HepG2 (cell line): ENCODE measurements around the gene AQP11. TPM values are rescaled to one million over a fixed set of nuclear protein-coding genes. Genes with fewer than 3 reads are reported as not detected.
A peak's percentile ranks its signal among the peaks of the same experiment; 100 is the strongest.

Experiments used
- ATAC-seq: fragments of 200-7000 bp; cut with Tn5 transposase; 3 replicates; pipeline ENCODE4 v1.9.1; 2020; ENCODE audit warnings: mild to moderate bottlenecking, moderate library complexity
- BruUV-seq: library from RNA; stranded (reverse); fragments of 400-500 nt; replicated peaks from 2 replicates; lab custom pipeline; 2021; lab: Mats Ljungman, UMichigan
- CTCF ChIA-PET: fragments of 300-600 bp; formaldehyde crosslinking; extraction: SDS; loops from one replicate; lab custom pipeline; 2021; ENCODE audit warnings: low total read pairs, inconsistent platforms, low intra/inter-chr PET ratio; lab: Yijun Ruan, JAX
- POLR2A ChIA-PET: fragments of 350-600 bp; sonication (Branson Sonifier 250); formaldehyde crosslinking; loops from one replicate; lab custom pipeline; 2020; ENCODE audit warnings: antibody characterized with exemption, inconsistent platforms; lab: Yijun Ruan, JAX
- DNase-seq: peaks from one replicate; pipeline ENCODE4 v3.0.0-alpha.2; 2015; ENCODE audit warnings: low spot score
- FAIRE-seq: peaks from 3 replicates; lab custom pipeline; 2011; peaks lifted over from hg19 to GRCh38; lab: Jason Lieb, UNC
- H2AFZ ChIP-seq: one replicate; pipeline ENCODE4 v1.6.1; 2011; ENCODE audit warnings: low read length, inconsistent platforms
- H3K27ac ChIP-seq: fragments of 300-600 bp; 3 replicates; pipeline ENCODE4 v1.8.0; 2011; ENCODE audit warnings: mixed run types, mild to moderate bottlenecking, mixed read lengths, low read length, inconsistent platforms; ENCODE audit not compliant: insufficient read depth; ENCODE audit errors: extremely low read length
- H3K27me3 ChIP-seq, 2 experiments: fragments of 200-600 bp in 1 of 2; 2 replicates in 1 of 2; 3 replicates in 1 of 2; pipeline versions ENCODE4 v1.6.0 to v1.8.0; 2011; ENCODE audit warnings: low read length in 2 of 2, mild to moderate bottlenecking in 2 of 2, moderate library complexity in 2 of 2, inconsistent platforms in 1 of 2; ENCODE audit not compliant: insufficient read depth in 2 of 2, control insufficient read depth in 1 of 2
- H3K36me3 ChIP-seq, 2 experiments: fragments of 200-600 bp in 1 of 2; replicated peaks in 1 of 2; 2 replicates in 1 of 2; 3 replicates in 1 of 2; pipeline versions ENCODE4 v1.5.1 to v1.8.0; 2011; ENCODE audit warnings: low read length in 2 of 2, inconsistent platforms in 1 of 2; ENCODE audit not compliant: insufficient read depth in 2 of 2, control insufficient read depth in 1 of 2
- H3K4me1 ChIP-seq: 2 replicates; pipeline ENCODE4 v1.5.1; 2012; ENCODE audit warnings: low read length, inconsistent platforms; ENCODE audit not compliant: insufficient read depth
- H3K4me2 ChIP-seq: 2 replicates; pipeline ENCODE4 v1.6.0; 2011; ENCODE audit warnings: low read depth, low read length, inconsistent platforms
- H3K4me3 ChIP-seq, 3 experiments: fragments of 200-600 bp in 1 of 3; sonication (generic), shearing (Covaris generic) in 1 of 3; replicated peaks in 1 of 3; 2 replicates each; pipeline ENCODE4 v1.5.1; 2011 to 2016; ENCODE audit warnings: low read length in 3 of 3, inconsistent platforms in 2 of 3, low read depth in 2 of 3, mild to moderate bottlenecking in 2 of 3, control low read depth in 1 of 3, mixed read lengths in 1 of 3; ENCODE audit not compliant: insufficient read depth in 1 of 3
- H3K79me2 ChIP-seq: one replicate; pipeline ENCODE4 v1.6.1; 2011; ENCODE audit warnings: low read length, inconsistent platforms; ENCODE audit not compliant: insufficient read depth
- H3K9ac ChIP-seq: 2 replicates; pipeline ENCODE4 v1.6.0; 2011; ENCODE audit warnings: mild to moderate bottlenecking, low read depth, low read length, inconsistent platforms; ENCODE audit not compliant: insufficient read depth
- H3K9me3 ChIP-seq: 2 replicates; pipeline ENCODE4 v1.5.1; 2012; ENCODE audit warnings: mild to moderate bottlenecking, low read length
- H4K20me1 ChIP-seq: 2 replicates; pipeline ENCODE4 v1.6.0; 2011; ENCODE audit warnings: inconsistent platforms, mild to moderate bottlenecking, low read length, moderate library complexity; ENCODE audit not compliant: insufficient read depth
- CTCF ChIP-seq: sonication (generic); formaldehyde crosslinking; IDR thresholded peaks from 2 replicates; pipeline ENCODE4 v1.5.0; 2020; ENCODE audit warnings: mild to moderate bottlenecking, missing genetic modification reagents, moderate library complexity
- DPF2 ChIP-seq: sonication (generic); formaldehyde crosslinking; IDR thresholded peaks from 2 replicates; pipeline ENCODE4 v1.4.0; 2020; ENCODE audit warnings: mild to moderate bottlenecking, low read depth, missing genetic modification reagents, borderline replicate concordance
- GATA4 ChIP-seq: sonication (generic); IDR thresholded peaks from 2 replicates; pipeline ENCODE4 v1.6.1; 2016; ENCODE audit warnings: antibody characterized with exemption, low read depth, borderline replicate concordance
- RAD21 ChIP-seq: fragments of 450-650 bp; formaldehyde crosslinking; IDR thresholded peaks from 2 replicates; pipeline ENCODE4 v1.5.0; 2020; ENCODE audit warnings: mild to moderate bottlenecking
- SMC3 ChIP-seq: IDR thresholded peaks from 2 replicates; pipeline ENCODE4 v1.6.1; 2011; ENCODE audit warnings: low read length, improper control_type of control experiment
- STAG1 ChIP-seq: sonication (generic); formaldehyde crosslinking; IDR thresholded peaks from 2 replicates; pipeline ENCODE4 v1.4.0; 2020; ENCODE audit warnings: missing genetic modification reagents
- TEAD3 ChIP-seq: optimal IDR thresholded peaks from 2 replicates; pipeline ENCODE3; 2016; ENCODE audit warnings: borderline replicate concordance
- ZNF264 ChIP-seq: sonication (generic); formaldehyde crosslinking; IDR thresholded peaks from 2 replicates; pipeline ENCODE4 v1.4.0; 2020; ENCODE audit warnings: missing genetic modification reagents
- ZZZ3 ChIP-seq: sonication (generic); formaldehyde crosslinking; IDR thresholded peaks from 2 replicates; pipeline ENCODE4 v1.4.0; 2020; ENCODE audit warnings: missing genetic modification reagents, mild to moderate bottlenecking, borderline replicate concordance
- WGBS: methylation state at CpG from one replicate; pipeline ENCODE4 v1.1.6; 2017; ENCODE audit warnings: low lambda C conversion rate; 5-methylcytosine and 5-hydroxymethylcytosine counted together
- in situ Hi-C: cut with HindIII; loops from 2 replicates; pipeline ENCODE4 v1.10.0; 2017; ENCODE audit warnings: low pct_unique_long_range_greater_than_20kb; ENCODE audit not compliant: extremely low pct_ligation_motif_present
- intact Hi-C: fragments of 100-400 bp; cut with micrococcal nuclease; formaldehyde crosslinking; loops from one replicate; pipeline ENCODE4 v1.10.0; 2022; ENCODE audit not compliant: unreplicated experiment
- polyA plus RNA-seq, 8 experiments: library from polyadenylated mRNA; depleted of rRNA in 3 of 8; stranded (reverse) in 7 of 8; unstranded in 1 of 8; fragments of >200 nt; fragmentation: Illumina TruSeq in 4 of 8; extraction: Trizol in 4 of 8; gene quantifications; 2 replicates each; pipeline versions ENCODE4 v1.2.1 to v1.2.3, GENCODE V29; 2011 to 2016; ENCODE audit warnings: low read depth in 4 of 8, missing spikeins in 1 of 8, mixed read lengths in 1 of 8; ENCODE audit not compliant: insufficient read depth in 1 of 8
- total RNA-seq, 5 experiments: library from RNA; depleted of rRNA; stranded (reverse); fragments of >200 nt; fragmentation: Illumina TruSeq; extraction: Trizol; gene quantifications; 2 replicates each; pipeline ENCODE4 v1.2.3, GENCODE V29; 2016; ENCODE audit warnings: low read depth in 1 of 5
- TF ChIP-seq, protein P1 (sequence below): sonication (generic); formaldehyde crosslinking; conservative IDR thresholded peaks from 2 replicates; pipeline ENCODE4 v1.4.0; 2020; ENCODE audit warnings: mild to moderate bottlenecking, missing genetic modification reagents, moderate library complexity

Gene AQP11
- total and polyA plus RNA-seq, 2 of the 13 experiments (the other 11 are each of a cell fraction or from before 2014, with no cell fraction given) = 10.4 to 15.3 TPM

DNA sequence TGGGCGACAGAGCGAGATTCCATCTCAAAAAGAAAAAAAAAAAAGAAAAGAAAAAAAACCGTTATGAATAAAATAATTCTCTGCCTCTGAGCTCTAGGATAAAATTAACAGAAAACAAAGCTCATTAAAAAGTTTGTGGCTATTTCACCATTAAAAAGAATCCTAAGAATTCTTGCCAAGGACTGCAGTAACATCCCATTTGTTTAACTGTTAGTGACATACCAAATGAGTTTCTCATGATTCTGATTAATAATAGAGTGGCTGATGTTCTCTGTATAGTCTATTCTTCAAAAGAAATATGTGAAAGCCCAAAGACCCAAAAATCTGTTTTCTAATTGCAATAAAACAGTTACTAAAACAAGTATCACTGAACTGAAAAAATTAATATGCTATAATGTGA, 28.1 kb downstream of the AQP11 start:
- H4K20me1 ChIP-seq = no peaks in the 10 kb centered on the region
- POLR2A ChIA-PET = no interaction called here
- no peaks in the 10 kb centered on the region for H3K79me2 ChIP-seq
- CTCF ChIA-PET = no interaction called here
- no peak overlapping the region for H3K4me2 ChIP-seq
- ATAC-seq = no peak
- intact Hi-C loops = loop anchor here (5.0 kb wide), 1 partner anchor 421 kb away; no protein-coding TSS in a partner anchor
- in situ Hi-C loops = no loop called here
- no peaks in the 10 kb centered on the region for H3K27me3 ChIP-seq
- no peaks in the 10 kb centered on the region for H3K9me3 ChIP-seq
- no peak for DNase-seq
- no peak overlapping the region for H2AFZ ChIP-seq
- peaks cover 10 to 61% of the 10 kb centered on the region in 2 experiments for H3K36me3 ChIP-seq
- H3K4me1 ChIP-seq = no peaks in the 10 kb centered on the region
- H3K27ac ChIP-seq = no peak overlapping the region
- no peak overlapping the region for H3K9ac ChIP-seq
- no peak for FAIRE-seq
- TF ChIP-seq ZZZ3 (CRISPR knock-in tag) (no peak), ZNF264 (CRISPR knock-in tag) (no peak), DPF2 (CRISPR knock-in tag) (no peak)
- TF ChIP-seq, all 625 proteins: peak for 0
- 96% methylated on average over 3 of the region's 3 CpGs for WGBS
- H3K4me3 ChIP-seq = no peak overlapping the region
- BruUV-seq = TSS peak; percentile 13

- no TSS peak for BruUV-seq
- ChIA-PET CTCF (interaction anchor here (1.2 to 1.3 kb wide), 2 partner anchors 71 to 428 kb away, joined by 4 to 6 read pairs; no protein-coding TSS in a partner anchor), POLR2A (no interaction called here)
- no peaks in the 10 kb centered on the region for H4K20me1 ChIP-seq
- DNase-seq (peak; percentile 50), FAIRE-seq (no peak), ATAC-seq (no peak)
- in situ Hi-C loops (no loop called here), intact Hi-C loops (loop anchor here (5.0 kb wide), 1 partner anchor 422 kb away; no protein-coding TSS in a partner anchor)
- no peaks in the 10 kb centered on the region for H3K4me1 ChIP-seq
- WGBS = 96% methylated on average over 3 of the region's 3 CpGs
- no peak overlapping the region for H3K27ac ChIP-seq
- H3K9me3 ChIP-seq = no peaks in the 10 kb centered on the region
- no peaks in the 10 kb centered on the region for H3K27me3 ChIP-seq
- no peak overlapping the region for H3K4me3 ChIP-seq
- no peak overlapping the region for H3K9ac ChIP-seq
- no peaks in the 10 kb centered on the region for H3K79me2 ChIP-seq
- H3K4me2 ChIP-seq = no peak overlapping the region
- H2AFZ ChIP-seq = no peak overlapping the region
- peaks cover 15 to 70% of the 10 kb centered on the region in 2 experiments for H3K36me3 ChIP-seq
- TF ChIP-seq SMC3 = peak; percentile 41; the same call in 1 of the 2 replicates
- peak; percentile 71 for TF ChIP-seq STAG1
- no peak for TF ChIP-seq GATA4
- peak; percentile 73 for TF ChIP-seq CTCF
- peak; percentile 61; the same call in 1 of the 2 replicates for TF ChIP-seq RAD21 (CRISPR knock-in tag)
- TF ChIP-seq TEAD3 (CRISPR knock-in tag) = peak; percentile 36
- TF ChIP-seq, protein P1, sequence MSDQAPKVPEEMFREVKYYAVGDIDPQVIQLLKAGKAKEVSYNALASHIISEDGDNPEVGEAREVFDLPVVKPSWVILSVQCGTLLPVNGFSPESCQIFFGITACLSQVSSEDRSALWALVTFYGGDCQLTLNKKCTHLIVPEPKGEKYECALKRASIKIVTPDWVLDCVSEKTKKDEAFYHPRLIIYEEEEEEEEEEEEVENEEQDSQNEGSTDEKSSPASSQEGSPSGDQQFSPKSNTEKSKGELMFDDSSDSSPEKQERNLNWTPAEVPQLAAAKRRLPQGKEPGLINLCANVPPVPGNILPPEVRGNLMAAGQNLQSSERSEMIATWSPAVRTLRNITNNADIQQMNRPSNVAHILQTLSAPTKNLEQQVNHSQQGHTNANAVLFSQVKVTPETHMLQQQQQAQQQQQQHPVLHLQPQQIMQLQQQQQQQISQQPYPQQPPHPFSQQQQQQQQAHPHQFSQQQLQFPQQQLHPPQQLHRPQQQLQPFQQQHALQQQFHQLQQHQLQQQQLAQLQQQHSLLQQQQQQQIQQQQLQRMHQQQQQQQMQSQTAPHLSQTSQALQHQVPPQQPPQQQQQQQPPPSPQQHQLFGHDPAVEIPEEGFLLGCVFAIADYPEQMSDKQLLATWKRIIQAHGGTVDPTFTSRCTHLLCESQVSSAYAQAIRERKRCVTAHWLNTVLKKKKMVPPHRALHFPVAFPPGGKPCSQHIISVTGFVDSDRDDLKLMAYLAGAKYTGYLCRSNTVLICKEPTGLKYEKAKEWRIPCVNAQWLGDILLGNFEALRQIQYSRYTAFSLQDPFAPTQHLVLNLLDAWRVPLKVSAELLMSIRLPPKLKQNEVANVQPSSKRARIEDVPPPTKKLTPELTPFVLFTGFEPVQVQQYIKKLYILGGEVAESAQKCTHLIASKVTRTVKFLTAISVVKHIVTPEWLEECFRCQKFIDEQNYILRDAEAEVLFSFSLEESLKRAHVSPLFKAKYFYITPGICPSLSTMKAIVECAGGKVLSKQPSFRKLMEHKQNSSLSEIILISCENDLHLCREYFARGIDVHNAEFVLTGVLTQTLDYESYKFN (CRISPR knock-in tag) = no peak
These were observed 29.9 kb downstream of the AQP11 start for GRCh38 chr11:77619576-77620198.
